Pancreas (tissue), 10 donors: ENCODE data around the gene UBE2G2. TPM values are rescaled to one million over a fixed set of nuclear protein-coding genes. Genes with fewer than 3 reads are reported as not detected.

ENCODE experiments used
- ATAC-seq, 4 donors: fragments of 200-7000 bp; cut with Tn5 transposase; one replicate each; pipeline versions ENCODE4 v1.8.0 to v1.9.1; 2020; ENCODE audit warnings: mild to moderate bottlenecking in 4 of 4, moderate library complexity in 4 of 4
- DNase-seq, 6 donors: peaks; one replicate each; pipeline ENCODE4 v3.0.0-alpha.2; 2020
- FAIRE-seq: peaks from 2 replicates; lab custom pipeline; 2012; peaks lifted over from hg19 to GRCh38; lab: Jason Lieb, UNC
- H3K27ac ChIP-seq, 4 donors: fragments of 200-600 bp; sonication (generic); 1 replicate in 3 of 4; 2 replicates in 1 of 4; pipeline versions ENCODE4 v1.5.0 to v1.8.0; 2020
- H3K27me3 ChIP-seq, 4 donors: fragments of 200-600 bp; one replicate each; pipeline ENCODE4 v1.8.0; 2021
- H3K36me3 ChIP-seq, 3 donors: fragments of 200-600 bp; sonication (generic) in 1 of 3; one replicate each; pipeline versions ENCODE4 v1.5.0 to v1.8.0; 2020 to 2021
- H3K4me1 ChIP-seq, 3 donors: fragments of 200-600 bp; one replicate each; pipeline ENCODE4 v1.8.0; 2021
- H3K4me3 ChIP-seq, 4 donors: fragments of 200-600 bp; sonication (generic) in 2 of 4; one replicate each; pipeline versions ENCODE4 v1.5.0 to v1.8.0; 2020 to 2021
- H3K9me3 ChIP-seq, 4 donors: fragments of 200-600 bp; one replicate each; pipeline ENCODE4 v1.8.0; 2021
- WGBS, 2 donors: extraction: QIAGEN DNeasy Blood & Tissue Kit; methylation state at CpG; one replicate each; pipeline ENCODE4 v1.1.7; 2013; 5-methylcytosine and 5-hydroxymethylcytosine counted together
- intact Hi-C, 3 donors: fragments of 100-400 bp; cut with DNase I; formaldehyde crosslinking; loops; one replicate each; pipeline versions ENCODE4 v1.11.1 to v1.14.2; 2022
- polyA plus RNA-seq, 2 donors: library from polyadenylated mRNA; stranded (reverse); fragments of 200-250 nt; gene quantifications; one replicate each; pipeline ENCODE4 v1.2.3, GENCODE V29; 2013
- total RNA-seq, 6 donors: library from RNA; stranded (reverse); fragmentation: NEBNext Ultra II Directional in 4 of 6; extraction: Animal tissue kit (Norgen Biotek cat#: 25700) in 4 of 6; gene quantifications; one replicate each; pipeline versions ENCODE4 v1.2.1 to v1.2.4, GENCODE V29; 2021 to 2023
- TF ChIP-seq, protein P1 (sequence below), 4 donors: fragments of 200-600 bp; sonication (generic) in 3 of 4; IDR thresholded peaks; one replicate each; pipeline versions ENCODE4 v1.5.0 to v1.8.0; 2021; ENCODE audit warnings: antibody characterized with exemption in 4 of 4
- donor health status: healthy with polysubstance abuse.
- donor health status: DM: no; HTN: no; CAD: no; lungs with moderate emphysema.
- donor health status: DM: no; HTN: no; CAD: no.
- donor health status: control.
- donor health status: control.
- donor health status: Bipolar disorder and iron deficiency.
- donor health status: DM: yes; HTN: yes; CAD: no.
- donor health status: DM: no; HTN: no; CAD: no.
- donor health status: DM: no; HTN: no; CAD: no.
- donor health status: DM: yes; HTN: yes; CAD: no.

UBE2G2 gene
- total and polyA plus RNA-seq, 8 donors, result 30.5 to 53.2 (median 42.2) TPM

DNA sequence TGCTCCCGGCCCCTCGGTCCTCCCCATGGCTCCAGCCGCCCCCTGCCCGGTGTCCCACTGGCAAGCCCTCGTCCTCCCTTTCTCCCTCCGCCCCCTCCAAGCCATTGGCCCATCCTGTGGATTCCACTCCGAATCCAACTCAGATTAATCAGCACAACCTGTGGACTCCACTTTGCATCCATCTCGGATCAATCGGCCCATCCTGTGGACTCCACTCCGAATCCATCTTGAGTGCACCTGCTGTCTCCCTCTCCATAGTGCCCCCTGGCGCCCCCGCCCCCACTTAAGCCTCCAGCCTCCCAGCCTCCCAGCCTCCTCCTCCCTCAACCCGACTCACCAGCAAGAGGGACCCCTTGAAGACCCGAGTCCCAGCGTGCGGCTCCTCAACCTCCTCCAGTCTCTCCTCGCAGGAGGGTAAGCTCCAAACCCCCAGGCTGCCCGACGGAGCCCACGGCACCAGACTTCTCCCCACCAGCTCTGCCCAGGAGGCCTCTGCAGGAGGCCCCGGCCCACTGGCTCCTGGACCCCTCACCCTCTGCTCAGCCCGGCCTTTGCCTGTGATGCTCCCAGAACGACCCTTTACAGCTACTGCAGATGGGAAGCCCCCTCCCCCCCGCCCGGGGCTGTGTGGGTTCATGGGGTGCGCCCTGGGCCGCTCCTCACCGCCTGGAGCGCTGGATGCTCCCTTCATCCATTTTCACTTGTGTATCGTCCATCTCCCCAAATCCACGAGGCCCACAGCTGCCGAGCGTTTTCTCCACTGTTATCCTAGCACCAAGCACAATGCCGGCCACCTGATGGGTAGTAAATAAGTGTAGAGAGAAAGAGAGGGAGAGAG, 49.6 kb downstream of the UBE2G2 start:
- DNase-seq, result no peak
- ATAC-seq, result no peak
- intact Hi-C loops, result no loop called here
- no peak overlapping the region for H3K27ac ChIP-seq
- peaks cover 0 to 6% (median 0%) of the 10 kb centered on the region in 4 donors for H3K27me3 ChIP-seq
- no peaks in the 10 kb centered on the region for H3K36me3 ChIP-seq
- H3K9me3 ChIP-seq, result no peaks in the 10 kb centered on the region
- H3K4me3 ChIP-seq, result no peak overlapping the region
- no peaks in the 10 kb centered on the region for H3K4me1 ChIP-seq
- 62 to 74% methylated on average over 34 of the region's 34 CpGs for WGBS, 2 donors
- TF ChIP-seq, protein P1, sequence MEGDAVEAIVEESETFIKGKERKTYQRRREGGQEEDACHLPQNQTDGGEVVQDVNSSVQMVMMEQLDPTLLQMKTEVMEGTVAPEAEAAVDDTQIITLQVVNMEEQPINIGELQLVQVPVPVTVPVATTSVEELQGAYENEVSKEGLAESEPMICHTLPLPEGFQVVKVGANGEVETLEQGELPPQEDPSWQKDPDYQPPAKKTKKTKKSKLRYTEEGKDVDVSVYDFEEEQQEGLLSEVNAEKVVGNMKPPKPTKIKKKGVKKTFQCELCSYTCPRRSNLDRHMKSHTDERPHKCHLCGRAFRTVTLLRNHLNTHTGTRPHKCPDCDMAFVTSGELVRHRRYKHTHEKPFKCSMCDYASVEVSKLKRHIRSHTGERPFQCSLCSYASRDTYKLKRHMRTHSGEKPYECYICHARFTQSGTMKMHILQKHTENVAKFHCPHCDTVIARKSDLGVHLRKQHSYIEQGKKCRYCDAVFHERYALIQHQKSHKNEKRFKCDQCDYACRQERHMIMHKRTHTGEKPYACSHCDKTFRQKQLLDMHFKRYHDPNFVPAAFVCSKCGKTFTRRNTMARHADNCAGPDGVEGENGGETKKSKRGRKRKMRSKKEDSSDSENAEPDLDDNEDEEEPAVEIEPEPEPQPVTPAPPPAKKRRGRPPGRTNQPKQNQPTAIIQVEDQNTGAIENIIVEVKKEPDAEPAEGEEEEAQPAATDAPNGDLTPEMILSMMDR (IDR thresholded peaks at IDR 0.05), result no peak
- no peak for FAIRE-seq

DNA sequence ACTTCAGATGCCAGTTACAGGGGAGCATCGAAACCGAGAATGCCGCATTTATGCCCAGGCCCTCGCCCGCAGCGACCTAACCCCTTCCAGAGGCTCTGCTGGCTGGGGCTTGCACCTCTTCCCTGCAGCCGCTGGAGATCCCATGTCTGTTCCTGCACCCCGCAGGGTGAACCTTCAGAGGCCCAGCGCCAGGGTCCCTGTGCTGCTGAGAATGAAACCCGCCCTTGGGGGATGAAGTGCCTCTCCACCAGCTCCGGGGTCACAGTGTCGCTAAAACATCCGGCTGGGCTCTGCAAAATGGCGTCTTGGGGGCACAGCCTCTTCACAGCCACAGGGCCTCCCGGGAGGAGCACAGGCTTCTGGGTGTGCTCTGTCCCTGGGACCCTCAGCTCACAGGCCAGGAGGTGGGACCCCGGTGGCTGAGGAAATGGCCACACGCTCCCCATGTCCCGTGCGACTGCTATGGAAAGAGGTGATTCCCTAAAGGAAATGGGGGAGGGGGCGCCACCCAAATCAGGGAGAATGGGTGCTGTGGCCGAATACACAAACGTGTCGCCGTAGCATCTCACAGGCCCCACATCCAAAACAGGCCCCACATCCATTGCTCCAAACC, 50.3 kb downstream of the UBE2G2 start:
- Histone ChIP-seq H3K9me3 (no peaks in the 10 kb centered on the region), H3K4me1 (no peaks in the 10 kb centered on the region), H3K27me3 (peaks cover 0 to 6% (median 0%) of the 10 kb centered on the region in 4 donors), H3K27ac (no peak overlapping the region), H3K36me3 (no peaks in the 10 kb centered on the region), H3K4me3 (no peak overlapping the region)
- DNase-seq (no peak), FAIRE-seq (no peak), ATAC-seq (no peak)
- WGBS, 2 donors, result 72 to 78% methylated on average over 24 of the region's 24 CpGs
- intact Hi-C loops, result no loop called here
- TF ChIP-seq, protein P1 (IDR thresholded peaks at IDR 0.05), result no peak

- DNase-seq (no peak), ATAC-seq (no peak), FAIRE-seq (no peak)
- H3K4me3 ChIP-seq, result no peak overlapping the region
- no peak overlapping the region for H3K27ac ChIP-seq
- no peaks in the 10 kb centered on the region for H3K9me3 ChIP-seq
- TF ChIP-seq, protein P1 (IDR thresholded peaks at IDR 0.05), result no peak
- H3K4me1 ChIP-seq, result no peaks in the 10 kb centered on the region
- 39 to 51% methylated on average over 12 of the region's 12 CpGs for WGBS, 2 donors
- H3K27me3 ChIP-seq, result peaks cover 0 to 6% (median 0%) of the 10 kb centered on the region in 4 donors
- intact Hi-C loops, result no loop called here
- no peaks in the 10 kb centered on the region for H3K36me3 ChIP-seq
Observed at GRCh38 chr21:44750675-44751025, 51.0 kb downstream of the UBE2G2 start.

GRCh38 chr21:44749759-44750674, 51.6 kb downstream of the UBE2G2 start:
- FAIRE-seq (no peak), DNase-seq (no peak), ATAC-seq (no peak)
- H3K4me3 ChIP-seq, result no peak overlapping the region
- H3K9me3 ChIP-seq, result no peaks in the 10 kb centered on the region
- H3K4me1 ChIP-seq, result no peaks in the 10 kb centered on the region
- peaks cover 0 to 6% (median 0%) of the 10 kb centered on the region in 4 donors for H3K27me3 ChIP-seq
- H3K27ac ChIP-seq, result no peak overlapping the region
- intact Hi-C loops, result no loop called here
- WGBS, 2 donors, result 75 to 83% methylated on average over 46 to 47 of the region's 47 CpGs
- TF ChIP-seq, protein P1 (IDR thresholded peaks at IDR 0.05), result no peak
- no peaks in the 10 kb centered on the region for H3K36me3 ChIP-seq
